Activated CD4-positive, CD25-positive, alpha-beta regulatory T cell treated with anti-CD3 and anti-CD28 coated beads, Interleukin-2, amount 50 U/mL, for 24 hours (primary cell): ENCODE data around the gene LSR.
A peak's percentile ranks its signal among the peaks of the same experiment; 100 is the strongest.

Experiments
- ATAC-seq, 2 donors: fragments of 150-1000 bp; cut with Tn5 transposase; one replicate each; pipeline ENCODE4 v1.10.0; 2021; ENCODE audit warnings: mild to moderate bottlenecking in 1 of 2, moderate library complexity in 1 of 2

LSR gene

DNA sequence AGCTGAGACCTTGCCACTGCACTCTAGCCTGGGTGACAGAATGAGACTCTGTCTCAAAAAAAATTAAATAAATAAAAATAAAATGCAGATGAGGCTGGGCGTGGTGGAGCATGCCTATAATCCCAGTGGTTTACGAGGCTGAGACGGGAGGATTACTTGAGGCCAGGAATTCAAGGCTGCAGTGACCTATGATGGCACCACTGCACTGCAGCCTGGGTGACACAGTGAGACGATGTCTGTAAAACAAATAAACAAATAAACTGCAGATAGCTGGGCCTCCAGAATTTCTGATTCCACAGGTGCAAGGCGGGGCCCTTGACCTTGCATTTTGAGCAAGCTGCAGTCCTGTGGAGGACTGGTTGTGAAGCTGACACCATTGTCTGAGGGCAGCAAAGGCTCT lies 40.1 kb downstream of the LSR start:
- no peak for ATAC-seq

- no peak for ATAC-seq
Measured at GRCh38 chr19:35290381-35291127, 41.8 kb downstream of the LSR start.

- no peak for ATAC-seq
Measured at GRCh38 chr19:35291259-35291658, 42.5 kb downstream of the LSR start.

DNA sequence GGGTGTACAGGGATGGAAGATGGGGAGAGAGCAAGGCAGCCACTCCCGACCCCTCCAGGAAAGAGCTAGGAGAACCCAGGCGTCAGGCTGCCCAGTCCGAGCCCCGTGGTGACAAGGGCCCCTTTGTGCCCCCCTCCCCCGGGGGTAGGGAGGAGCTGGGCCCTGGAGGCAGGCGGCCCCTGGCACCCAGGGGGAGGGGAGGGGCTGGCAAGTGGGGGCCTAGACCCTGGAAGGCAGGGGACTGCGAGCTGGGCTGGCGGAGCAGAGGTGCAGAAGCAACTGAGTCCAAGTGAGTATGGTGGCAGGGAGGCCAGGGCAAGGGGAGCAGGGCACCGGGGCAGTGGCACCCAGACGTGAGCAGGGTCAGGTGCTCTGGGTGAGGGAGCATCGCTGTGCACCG lies 43.1 kb downstream of the LSR start, which contains the start of gene MAG:
TSS of gene MAG (plus strand) at position 246 of the 400 bp plus-strand sequence. CDS start 3,248 bp downstream, outside the sequence.
- no peak for ATAC-seq

DNA sequence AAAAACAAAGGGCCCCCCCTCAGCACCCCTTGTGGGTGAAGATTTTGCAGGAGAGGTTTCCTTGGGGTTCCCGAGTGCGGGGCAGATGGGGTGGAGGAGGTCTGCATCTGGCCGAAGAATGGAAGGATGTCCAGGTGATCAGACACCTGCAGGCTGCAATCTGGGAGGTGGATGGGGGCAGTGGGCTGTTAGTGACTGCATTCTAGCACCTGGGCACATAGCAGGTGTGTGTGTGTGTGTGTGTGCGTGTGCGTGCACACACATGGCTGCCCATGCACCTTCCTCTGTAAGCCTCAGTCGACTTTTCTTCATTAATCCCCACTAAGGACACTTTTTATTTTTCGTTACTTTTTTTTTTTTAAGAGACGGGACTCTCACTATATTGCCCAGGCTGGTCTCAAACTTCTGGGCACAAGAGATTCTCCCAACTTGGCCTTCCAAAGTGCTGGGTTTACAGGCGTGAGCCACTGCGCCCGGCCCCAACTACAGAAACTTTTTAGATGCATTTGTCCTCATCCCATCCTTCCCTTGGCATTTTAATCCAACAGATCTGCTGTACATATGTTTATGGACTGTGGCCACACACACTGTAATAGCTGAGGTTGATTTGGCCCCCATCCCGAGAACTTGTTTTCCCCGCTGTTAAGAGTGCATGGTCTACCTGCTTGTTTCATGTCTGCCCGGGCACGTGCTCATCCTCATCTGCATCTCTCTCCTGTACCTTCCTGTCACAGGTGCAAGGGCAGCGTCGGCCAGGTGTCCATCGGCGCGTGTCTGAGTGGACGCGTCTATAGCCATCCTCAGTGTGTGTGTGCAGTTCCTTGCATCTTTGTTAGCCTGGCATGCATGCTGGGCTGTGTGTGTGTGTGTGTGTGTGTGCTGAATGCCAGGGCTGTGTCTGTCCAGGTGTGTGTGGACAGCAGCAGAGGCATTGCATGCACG lies 43.9 kb downstream of the LSR start:
- ATAC-seq = no peak

GRCh38 chr19:35293363-35293739 lies 44.5 kb downstream of the LSR start:
- no peak for ATAC-seq

DNA sequence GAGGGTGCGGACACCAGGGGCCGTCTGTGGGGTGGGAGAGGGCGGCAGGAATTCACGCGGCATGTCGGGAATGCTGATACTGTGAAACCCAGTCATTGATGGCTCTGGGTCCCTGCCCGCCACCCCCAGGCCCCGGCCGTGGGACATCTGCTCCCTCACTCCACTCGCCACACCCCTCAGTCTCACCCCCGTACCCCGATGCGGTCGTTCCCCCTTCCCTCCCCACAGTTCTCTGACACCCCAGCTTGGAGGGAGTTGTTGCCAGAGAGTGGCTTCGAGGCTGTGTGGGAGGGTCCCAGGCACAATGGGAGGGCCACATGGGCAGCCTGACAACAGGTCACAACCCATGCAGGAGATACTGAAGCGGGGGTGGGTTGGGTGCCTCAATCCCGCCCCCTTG lies 45.0 kb downstream of the LSR start:
- ATAC-seq = no peak

DNA sequence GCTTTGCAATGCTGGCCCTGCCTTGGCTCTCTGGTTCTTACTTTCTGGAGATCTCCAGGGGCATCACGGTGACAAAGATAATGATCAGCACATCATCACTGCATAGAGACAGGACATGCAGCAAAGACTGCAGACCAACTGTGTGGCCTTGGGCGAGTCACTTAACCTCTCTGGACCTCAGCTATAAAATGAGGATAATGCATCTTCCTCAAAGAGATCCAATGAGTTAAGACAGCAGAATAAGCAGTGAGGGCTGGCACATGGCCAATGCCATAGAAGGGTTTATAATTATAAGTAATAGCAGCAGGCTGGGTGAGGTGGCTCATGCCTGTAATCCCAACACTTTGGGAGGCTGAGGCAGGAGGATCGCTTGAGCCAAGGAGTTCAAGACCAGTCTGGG lies 45.5 kb downstream of the LSR start:
- ATAC-seq = no peak

GRCh38 chr19:35294859-35295791 lies 46.3 kb downstream of the LSR start:
- no peak for ATAC-seq

DNA sequence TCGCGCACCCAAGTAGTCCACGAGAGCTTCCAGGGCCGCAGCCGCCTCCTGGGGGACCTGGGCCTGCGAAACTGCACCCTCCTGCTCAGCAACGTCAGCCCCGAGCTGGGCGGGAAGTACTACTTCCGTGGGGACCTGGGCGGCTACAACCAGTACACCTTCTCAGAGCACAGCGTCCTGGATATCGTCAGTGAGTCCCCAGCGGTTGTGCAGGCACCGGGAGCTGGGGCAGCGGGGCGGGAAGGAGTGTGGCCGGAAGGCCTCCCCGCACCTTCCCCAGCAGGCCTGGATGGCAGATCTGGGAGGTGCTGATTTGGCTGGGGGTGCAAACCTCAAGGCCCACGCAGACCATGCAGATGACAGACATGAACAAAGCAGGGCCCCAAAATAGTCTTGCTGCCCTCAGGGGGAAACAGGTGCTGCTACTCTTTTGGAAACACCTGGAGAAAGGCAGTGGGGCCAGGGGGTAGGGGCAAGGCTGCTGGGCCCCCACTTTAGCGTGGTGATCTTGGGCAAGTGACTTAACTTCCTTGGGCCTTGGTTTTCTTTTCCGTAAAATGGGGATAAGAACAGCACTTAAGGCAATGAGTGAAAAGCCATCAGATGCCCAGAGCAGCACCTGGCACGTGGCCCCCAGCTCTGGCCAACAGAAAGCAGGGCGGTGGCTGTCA lies 47.1 kb downstream of the LSR start:
- ATAC-seq = peak; percentile 62 to 70

GRCh38 chr19:35296644-35297514 lies 48.1 kb downstream of the LSR start:
- peak in 1 of 2 donors; percentile 15 for ATAC-seq

DNA sequence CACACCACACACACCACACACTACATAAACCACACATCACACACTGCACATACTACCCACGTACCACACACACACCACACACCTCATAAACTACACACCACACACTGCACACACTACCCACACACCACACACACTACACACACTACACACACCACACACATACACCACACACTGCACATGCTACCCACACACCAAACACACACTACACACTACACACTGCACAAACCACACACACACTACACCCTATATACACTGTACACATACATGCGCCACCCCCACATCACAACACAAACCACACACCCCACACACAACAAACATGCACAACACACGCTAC lies 48.7 kb downstream of the LSR start:
- ATAC-seq = no peak

GRCh38 chr19:35297922-35298321 lies 49.1 kb downstream of the LSR start:
- no peak for ATAC-seq

DNA sequence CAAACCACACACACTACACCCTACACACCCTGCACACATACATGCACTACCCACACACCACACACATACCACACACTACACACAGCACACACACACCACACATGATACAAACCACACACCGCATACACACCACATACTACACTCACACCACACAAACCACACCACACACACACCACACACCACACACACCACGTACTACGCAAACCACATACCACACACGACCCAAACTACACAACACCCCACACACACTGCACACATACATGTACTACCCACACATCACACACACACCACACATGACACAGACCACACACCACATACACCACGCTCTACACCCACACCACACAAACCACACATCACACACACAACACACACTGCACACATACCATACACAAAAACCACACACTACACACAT lies 49.8 kb downstream of the LSR start:
- ATAC-seq = no peak

DNA sequence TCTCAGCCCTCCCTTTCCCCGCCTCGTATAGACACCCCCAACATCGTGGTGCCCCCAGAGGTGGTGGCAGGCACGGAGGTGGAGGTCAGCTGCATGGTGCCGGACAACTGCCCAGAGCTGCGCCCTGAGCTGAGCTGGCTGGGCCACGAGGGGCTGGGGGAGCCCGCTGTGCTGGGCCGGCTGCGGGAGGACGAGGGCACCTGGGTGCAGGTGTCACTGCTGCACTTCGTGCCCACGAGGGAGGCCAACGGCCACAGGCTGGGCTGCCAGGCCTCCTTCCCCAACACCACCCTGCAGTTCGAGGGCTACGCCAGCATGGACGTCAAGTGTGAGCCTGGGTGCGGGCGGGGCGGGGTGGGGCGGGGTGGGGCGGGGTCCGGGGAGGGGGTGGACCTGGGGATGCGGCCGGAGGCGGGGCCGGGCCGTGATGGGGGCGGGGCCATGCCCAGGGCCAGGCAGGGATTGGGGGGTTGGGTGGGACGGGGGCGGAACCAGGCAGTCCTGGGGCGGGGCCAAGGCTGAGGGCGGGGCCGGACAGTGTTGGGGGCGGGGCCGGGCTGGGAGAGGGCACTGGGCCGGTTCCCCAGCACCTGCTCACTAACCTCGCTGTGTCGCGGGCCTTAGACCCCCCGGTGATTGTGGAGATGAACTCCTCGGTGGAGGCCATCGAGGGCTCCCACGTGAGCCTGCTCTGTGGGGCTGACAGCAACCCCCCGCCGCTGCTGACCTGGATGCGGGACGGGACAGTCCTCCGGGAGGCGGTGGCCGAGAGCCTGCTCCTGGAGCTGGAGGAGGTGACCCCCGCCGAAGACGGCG lies 50.9 kb downstream of the LSR start:
- ATAC-seq = no peak

- no peak for ATAC-seq
Measured at GRCh38 chr19:35300339-35300649, 51.5 kb downstream of the LSR start.

DNA sequence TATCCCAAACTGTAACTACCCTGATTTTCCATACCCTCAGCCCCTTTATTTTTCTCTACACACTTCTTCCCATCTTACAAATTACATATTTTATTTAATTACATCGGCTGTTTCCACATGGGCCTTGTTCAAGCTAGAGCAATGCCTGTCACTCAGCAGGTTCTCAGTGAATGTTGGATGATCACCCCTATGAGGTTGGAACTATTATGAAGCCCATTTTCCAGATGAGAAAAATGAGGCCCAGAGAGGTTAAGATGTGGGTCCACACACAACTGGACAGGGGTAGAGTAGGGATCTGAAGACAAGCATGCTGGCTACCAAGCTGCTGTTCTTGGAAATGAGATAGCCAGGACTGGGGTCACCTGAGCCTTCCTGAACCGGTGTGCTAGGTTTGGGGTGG lies 53.2 kb downstream of the LSR start:
- ATAC-seq = no peak

GRCh38 chr19:35302446-35302845 lies 53.6 kb downstream of the LSR start:
- ATAC-seq = no peak

- ATAC-seq = no peak
Measured at GRCh38 chr19:35303357-35303915, 54.6 kb downstream of the LSR start.

GRCh38 chr19:35304036-35304435 lies 55.2 kb downstream of the LSR start:
- no peak for ATAC-seq
